ENCODE data around the gene SEMA3D.

SEMA3D gene

DNA sequence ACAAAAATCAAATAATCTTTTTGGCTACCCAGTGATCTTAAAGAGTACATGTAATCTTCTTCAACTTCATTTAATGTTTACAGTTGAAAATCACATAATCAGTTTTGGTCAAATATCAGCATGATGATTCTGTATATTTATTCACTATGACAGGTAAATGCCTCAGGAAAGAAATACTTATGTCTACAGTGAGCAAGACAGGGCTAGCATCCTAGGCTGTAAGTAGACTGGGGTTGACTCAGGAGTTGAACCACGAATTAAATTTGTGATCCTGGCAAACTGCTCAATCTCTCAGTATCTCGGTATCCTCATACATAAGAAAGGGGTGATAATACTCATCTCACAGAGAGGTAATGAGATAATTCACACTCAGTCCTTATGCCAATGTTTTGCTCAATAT, 71.8 kb downstream of the SEMA3D start:
- no peak overlapping the region for H3K27ac ChIP-seq
- no peak for TF ChIP-seq ZFX (IDR thresholded peaks at IDR 0.05; ENCODE audit: borderline replicate concordance)

GRCh38 chr7:85114342-85114741, 72.5 kb downstream of the SEMA3D start:
- no peak overlapping the region for H3K27ac ChIP-seq

GRCh38 chr7:85111761-85112160, 75.1 kb downstream of the SEMA3D start:
- no peak overlapping the region for H3K27ac ChIP-seq
- no peak for TF ChIP-seq ZFX (IDR thresholded peaks at IDR 0.05; ENCODE audit: borderline replicate concordance)
- TF ChIP-seq, protein P1, sequence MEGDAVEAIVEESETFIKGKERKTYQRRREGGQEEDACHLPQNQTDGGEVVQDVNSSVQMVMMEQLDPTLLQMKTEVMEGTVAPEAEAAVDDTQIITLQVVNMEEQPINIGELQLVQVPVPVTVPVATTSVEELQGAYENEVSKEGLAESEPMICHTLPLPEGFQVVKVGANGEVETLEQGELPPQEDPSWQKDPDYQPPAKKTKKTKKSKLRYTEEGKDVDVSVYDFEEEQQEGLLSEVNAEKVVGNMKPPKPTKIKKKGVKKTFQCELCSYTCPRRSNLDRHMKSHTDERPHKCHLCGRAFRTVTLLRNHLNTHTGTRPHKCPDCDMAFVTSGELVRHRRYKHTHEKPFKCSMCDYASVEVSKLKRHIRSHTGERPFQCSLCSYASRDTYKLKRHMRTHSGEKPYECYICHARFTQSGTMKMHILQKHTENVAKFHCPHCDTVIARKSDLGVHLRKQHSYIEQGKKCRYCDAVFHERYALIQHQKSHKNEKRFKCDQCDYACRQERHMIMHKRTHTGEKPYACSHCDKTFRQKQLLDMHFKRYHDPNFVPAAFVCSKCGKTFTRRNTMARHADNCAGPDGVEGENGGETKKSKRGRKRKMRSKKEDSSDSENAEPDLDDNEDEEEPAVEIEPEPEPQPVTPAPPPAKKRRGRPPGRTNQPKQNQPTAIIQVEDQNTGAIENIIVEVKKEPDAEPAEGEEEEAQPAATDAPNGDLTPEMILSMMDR (IDR thresholded peaks at IDR 0.05), result no peak

More at GRCh38 chr7:85114342-85114741, 72.5 kb downstream of the SEMA3D start:
- TF ChIP-seq, protein P1 (IDR thresholded peaks at IDR 0.05), result no peak
- no peak for TF ChIP-seq ZFX (IDR thresholded peaks at IDR 0.05; ENCODE audit: borderline replicate concordance)

DNA sequence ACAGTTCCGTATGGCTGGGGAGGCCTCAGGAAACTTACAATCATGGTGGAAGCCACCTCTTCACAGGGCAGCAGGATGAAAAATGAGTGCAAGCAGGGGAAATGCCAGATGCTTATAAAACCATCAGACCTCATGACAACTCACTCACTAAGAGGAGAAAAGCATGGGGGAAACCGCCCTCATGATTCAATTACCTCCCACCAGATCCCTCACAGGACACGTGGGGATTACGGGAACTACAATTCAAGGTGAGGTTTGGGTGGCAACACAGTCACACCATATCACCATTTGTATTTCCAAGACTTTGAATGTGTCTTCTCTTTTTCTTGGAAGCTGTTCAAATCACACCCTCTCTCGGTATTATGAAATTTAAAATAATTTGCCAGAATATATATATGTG, 80.1 kb downstream of the SEMA3D start:
- TF ChIP-seq, protein P1 (IDR thresholded peaks at IDR 0.05), result no peak
- H3K27ac ChIP-seq, result no peak overlapping the region

- no peak for TF ChIP-seq ZFX (IDR thresholded peaks at IDR 0.05; ENCODE audit: borderline replicate concordance)
- TF ChIP-seq, protein P1 (IDR thresholded peaks at IDR 0.05), result no peak
- no peak overlapping the region for H3K27ac ChIP-seq
Measured at GRCh38 chr7:85104432-85105205, 82.2 kb downstream of the SEMA3D start.

GRCh38 chr7:85103962-85104361, 82.9 kb downstream of the SEMA3D start:
- TF ChIP-seq, protein P1 (IDR thresholded peaks at IDR 0.05), result no peak
- no peak for TF ChIP-seq ZFX (IDR thresholded peaks at IDR 0.05; ENCODE audit: borderline replicate concordance)

DNA sequence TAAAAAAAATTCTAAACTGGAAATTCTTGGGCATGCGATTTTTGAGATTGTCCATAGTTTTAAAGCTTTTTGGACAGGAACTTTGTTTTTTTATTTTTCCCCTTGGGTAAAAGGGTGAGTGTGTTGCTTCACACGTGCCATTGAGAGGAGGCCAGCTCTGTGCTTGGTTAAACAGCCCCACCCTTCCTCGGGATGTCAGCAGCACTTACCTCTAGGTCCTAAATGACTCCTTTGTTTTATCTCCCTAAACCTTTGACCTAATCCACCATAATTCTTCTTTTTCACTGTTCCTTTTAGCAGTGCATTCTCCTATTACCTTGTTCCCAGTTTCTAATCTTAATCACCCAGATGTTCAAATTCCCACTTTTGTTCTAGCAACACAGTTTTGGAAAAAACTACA, 83.5 kb downstream of the SEMA3D start:
- H3K27ac ChIP-seq, result no peak overlapping the region
- no peak for TF ChIP-seq ZFX (IDR thresholded peaks at IDR 0.05; ENCODE audit: borderline replicate concordance)
- TF ChIP-seq, protein P1 (IDR thresholded peaks at IDR 0.05), result no peak

More at GRCh38 chr7:85103962-85104361, 82.9 kb downstream of the SEMA3D start:
- no peak overlapping the region for H3K27ac ChIP-seq

Data from 22Rv1 (cell line).